HG03439 (cell line): ENCODE results near the gene CBFA2T3.

Experiments
- ATAC-seq: cut with Tn5 transposase; IDR thresholded peaks from one replicate; pipeline ENCODE4 v1.9.1; 2021; ENCODE audit warnings: mild to moderate bottlenecking, moderate library complexity; ENCODE audit not compliant: unreplicated experiment

Gene CBFA2T3

GRCh38 chr16:88844419-88845036 lies 132.5 kb downstream of the CBFA2T3 start:
- ATAC-seq = no peak

GRCh38 chr16:88843256-88843655 lies 133.8 kb downstream of the CBFA2T3 start:
- no peak for ATAC-seq

DNA sequence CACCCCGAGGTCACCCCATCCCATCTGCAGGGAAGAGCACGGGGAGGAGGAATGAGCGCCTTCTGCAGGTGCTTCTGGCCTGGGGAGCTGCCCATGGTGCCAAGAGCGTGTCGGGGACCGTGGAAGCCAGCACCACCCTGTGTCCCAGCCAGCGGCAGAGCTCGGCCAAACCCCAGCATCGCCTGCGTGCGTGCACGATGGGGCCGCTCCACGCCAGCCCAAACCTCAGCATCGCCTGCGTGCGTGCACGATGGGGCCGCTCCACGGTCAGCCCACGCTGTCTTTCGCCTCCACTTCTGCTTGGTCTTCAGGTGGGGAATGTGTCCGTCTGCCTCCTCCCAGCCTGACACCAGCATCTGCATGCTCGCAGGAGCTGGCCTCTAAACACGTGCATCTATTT lies 134.2 kb downstream of the CBFA2T3 start:
- no peak for ATAC-seq

- no peak for ATAC-seq
Measured at GRCh38 chr16:88842308-88842756, 134.7 kb downstream of the CBFA2T3 start.

GRCh38 chr16:88841521-88842307 lies 135.3 kb downstream of the CBFA2T3 start:
- ATAC-seq = no peak

- no peak for ATAC-seq
Measured at GRCh38 chr16:88840600-88841215, 136.3 kb downstream of the CBFA2T3 start.

GRCh38 chr16:88839745-88840599 lies 137.0 kb downstream of the CBFA2T3 start:
- no peak for ATAC-seq

DNA sequence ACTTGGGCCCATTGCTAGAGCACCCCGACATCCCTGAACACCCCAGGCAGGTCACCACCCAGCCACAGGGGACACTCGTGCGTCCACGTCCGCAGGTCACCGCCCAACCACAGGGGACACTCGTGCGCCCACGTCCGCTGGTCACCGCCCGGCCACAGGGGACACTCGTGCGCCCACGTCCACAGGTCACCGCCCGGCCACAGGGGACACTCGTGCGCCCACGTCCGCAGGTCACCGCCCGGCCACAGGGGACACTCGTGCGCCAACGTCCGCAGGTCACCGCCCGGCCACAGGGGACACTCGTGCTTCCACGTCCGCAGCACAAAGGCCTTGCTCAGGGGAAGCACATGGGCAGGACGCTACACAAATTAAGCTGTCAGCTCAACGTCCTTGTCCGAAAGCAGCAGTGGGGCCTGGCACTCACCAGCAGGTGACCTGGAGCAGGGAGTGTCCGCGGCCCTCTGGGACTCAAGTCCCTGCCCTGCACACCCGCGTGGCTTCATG lies 137.9 kb downstream of the CBFA2T3 start:
- no peak for ATAC-seq

DNA sequence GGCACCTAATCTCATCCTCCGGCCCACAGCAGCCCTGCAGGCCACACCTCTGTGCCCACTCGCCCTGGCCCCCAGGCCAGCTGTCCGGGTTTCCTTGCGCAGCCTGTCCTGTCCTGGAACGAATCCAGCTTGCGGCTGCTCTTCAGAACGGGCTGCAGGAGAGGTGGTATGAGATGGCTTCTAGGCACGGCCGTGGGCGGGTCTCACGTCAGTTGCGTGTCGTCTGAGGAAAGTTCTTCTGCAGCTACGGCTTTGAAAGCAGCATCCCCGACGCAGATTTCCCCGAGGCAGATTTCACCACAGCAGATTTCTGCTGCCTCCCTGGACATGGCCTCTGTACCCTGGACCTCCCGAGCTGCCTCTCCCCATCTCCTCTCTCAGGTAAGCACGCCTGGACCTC lies 138.4 kb downstream of the CBFA2T3 start:
- ATAC-seq = no peak

- no peak for ATAC-seq
Measured at GRCh38 chr16:88837806-88838205, 139.2 kb downstream of the CBFA2T3 start.

- ATAC-seq = no peak
Measured at GRCh38 chr16:88836791-88837190, 140.2 kb downstream of the CBFA2T3 start.

DNA sequence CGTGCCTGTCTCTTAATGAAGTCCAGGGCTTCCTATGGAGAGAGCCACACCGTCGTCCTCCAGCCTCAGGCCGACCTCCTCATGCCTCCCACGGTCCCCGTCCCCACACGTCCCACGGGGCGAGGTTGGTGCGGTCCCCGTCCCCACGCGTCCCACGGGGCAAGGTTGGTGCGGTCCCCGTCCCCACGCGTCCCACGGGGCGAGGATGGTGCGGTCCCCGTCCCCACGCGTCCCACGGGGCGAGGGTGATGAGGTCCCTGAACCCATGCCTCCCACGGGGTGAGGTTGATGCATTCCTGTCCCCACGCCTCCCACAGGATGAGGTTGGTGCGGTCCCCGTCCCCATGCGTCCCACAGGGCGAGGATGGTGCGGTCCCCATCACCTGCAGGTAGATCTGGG lies 141.2 kb downstream of the CBFA2T3 start:
- ATAC-seq = no peak

DNA sequence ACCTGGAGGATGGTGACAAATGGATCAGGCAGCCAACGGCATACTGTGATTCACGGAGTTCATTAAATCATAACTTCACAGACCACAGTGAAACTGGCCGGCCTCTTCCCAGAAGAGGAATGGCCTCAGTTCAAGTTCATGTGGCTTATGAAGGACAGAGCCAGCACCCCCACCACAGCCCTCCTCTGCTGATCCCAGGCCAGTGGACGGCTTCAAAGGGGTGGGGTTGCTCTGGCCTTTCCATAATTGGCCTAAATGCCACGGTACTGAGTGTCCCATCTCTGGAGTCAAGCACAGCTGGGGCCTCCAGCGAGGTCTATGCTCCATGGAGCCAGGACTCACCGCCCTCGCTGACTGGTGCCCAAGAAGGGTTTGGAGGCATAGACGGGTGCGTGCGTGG lies 141.6 kb downstream of the CBFA2T3 start:
- ATAC-seq = no peak

DNA sequence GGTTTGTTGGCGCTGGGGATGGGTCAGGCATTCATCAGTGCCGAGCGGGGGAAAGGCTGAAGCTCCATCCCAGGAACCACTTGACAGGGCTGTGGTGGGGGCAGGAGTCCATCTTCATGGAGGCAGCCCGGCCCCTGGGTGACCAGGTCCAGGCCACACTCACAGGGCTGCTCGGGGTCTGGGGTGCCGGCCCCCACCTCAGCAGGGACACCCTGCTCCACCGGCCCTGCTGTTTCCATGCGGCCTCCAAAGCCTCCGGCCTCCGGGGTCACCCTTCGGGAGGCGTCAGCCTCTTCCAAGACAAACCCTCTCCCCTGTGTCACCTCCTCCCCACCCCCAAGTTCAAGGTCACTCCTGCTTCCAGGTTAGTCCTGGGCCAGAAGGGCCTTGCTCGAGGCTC lies 142.3 kb downstream of the CBFA2T3 start:
- no peak for ATAC-seq

DNA sequence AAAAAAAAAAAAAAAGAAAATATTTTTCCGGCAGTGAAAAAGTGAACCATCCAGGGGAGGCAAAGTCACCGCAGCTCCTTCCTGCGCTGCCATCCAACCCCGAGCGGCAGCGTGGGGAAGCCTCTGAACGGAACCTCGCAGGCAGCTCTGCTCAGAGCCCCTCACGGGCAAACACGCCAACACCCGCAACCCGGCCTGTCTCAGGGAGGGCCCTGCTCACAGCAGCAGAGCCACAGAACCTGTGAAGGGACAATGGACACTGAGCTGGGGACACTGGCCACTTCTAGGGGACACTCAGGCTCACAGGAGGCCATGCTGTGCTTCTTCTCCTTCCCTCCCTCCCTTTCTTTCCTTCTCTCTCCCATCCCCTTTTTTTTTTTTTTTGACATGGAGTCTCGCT lies 143.9 kb downstream of the CBFA2T3 start:
- ATAC-seq = no peak

DNA sequence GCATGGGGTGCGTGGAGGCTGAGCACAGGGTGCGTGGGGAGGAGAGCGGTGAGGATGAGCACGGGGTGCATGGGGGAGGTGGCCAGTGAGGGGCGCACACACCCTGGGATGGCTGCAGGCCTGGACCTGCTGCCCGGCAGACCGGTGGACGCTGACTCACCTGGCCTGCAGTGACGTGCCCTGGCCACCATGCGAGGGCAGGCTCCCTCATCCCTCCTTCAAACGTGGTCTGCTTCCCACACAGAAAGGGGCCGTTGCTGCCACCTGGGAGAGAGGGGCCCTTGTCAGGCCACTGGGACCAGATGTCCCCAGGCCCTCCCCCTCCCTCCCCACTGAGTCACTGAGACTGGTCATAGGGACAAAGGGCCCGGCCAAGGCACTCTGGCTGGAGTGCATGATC lies 145.2 kb downstream of the CBFA2T3 start:
- no peak for ATAC-seq

GRCh38 chr16:88830783-88831182 lies 146.2 kb downstream of the CBFA2T3 start:
- ATAC-seq = no peak

GRCh38 chr16:88830258-88830657 lies 146.7 kb downstream of the CBFA2T3 start:
- no peak for ATAC-seq

- no peak for ATAC-seq
Measured at GRCh38 chr16:88828711-88829110, 148.3 kb downstream of the CBFA2T3 start.

DNA sequence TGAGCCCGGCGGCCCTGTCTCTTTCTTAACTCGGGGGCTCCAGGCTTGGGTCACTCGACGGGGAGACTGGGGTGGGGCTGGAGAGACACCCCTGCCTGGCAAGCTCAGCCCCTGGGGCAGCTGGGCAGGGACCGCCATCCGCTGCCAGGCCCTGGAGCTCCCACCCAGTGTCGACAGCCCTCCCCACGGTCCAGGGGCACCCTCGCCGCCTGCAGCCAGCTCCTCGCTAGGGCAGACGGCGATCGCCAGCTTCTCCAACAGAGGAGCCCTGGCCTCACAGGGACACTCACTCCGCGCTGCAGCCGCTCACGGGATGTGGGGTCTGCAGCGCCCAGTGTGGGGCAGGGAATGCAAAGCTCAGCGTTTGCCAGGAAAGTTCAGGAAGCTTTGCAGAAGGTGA lies 149.3 kb downstream of the CBFA2T3 start:
- no peak for ATAC-seq
